Activated CD4-positive, alpha-beta T cell treated with anti-CD3 and anti-CD28 coated beads, Interleukin-2, amount 10 ng/mL, durations not matched to agents 24 days and 14 days (primary cell): ENCODE measurements around the gene WDHD1. TPM values are rescaled to one million over a fixed set of nuclear protein-coding genes. Genes with fewer than 3 reads are reported as not detected.
"Not testable (repeated sequence)": the region's sequence is repeated elsewhere in the genome, so short reads cannot be mapped to it uniquely, and the experiment has no call there.

Experiments used
- DNase-seq: peaks from one replicate; pipeline ENCODE4 v3.0.0; 2022
- H3K27ac Mint-ChIP-seq: one replicate; pipeline ENCODE4 v1.8.0; 2022; ENCODE audit warnings: mild to moderate bottlenecking, mixed read lengths
- H3K27me3 Mint-ChIP-seq: one replicate; pipeline ENCODE4 v1.8.0; 2022; ENCODE audit warnings: mixed read lengths
- H3K36me3 Mint-ChIP-seq: one replicate; pipeline ENCODE4 v1.8.0; 2022; ENCODE audit warnings: low read depth, mild to moderate bottlenecking, mixed read lengths
- H3K4me1 Mint-ChIP-seq: one replicate; pipeline ENCODE4 v1.8.0; 2021; ENCODE audit warnings: mixed read lengths
- H3K4me3 Mint-ChIP-seq: one replicate; pipeline ENCODE4 v1.8.0; 2022; ENCODE audit warnings: mild to moderate bottlenecking, moderate library complexity, mixed read lengths
- H3K9me3 Mint-ChIP-seq: one replicate; pipeline ENCODE4 v1.8.0; 2021; ENCODE audit warnings: mixed read lengths
- intact Hi-C: fragments of 100-400 bp; cut with micrococcal nuclease; formaldehyde crosslinking; loops from one replicate; pipeline ENCODE4 v1.15.1; 2023
- total RNA-seq: library from RNA; stranded (reverse); gene quantifications from 2 replicates; pipeline ENCODE4 v1.2.3, GENCODE V29; 2022

WDHD1 gene
- 60.7 and 63.0 TPM in 2 replicates for total RNA-seq

GRCh38 chr14:55026793-55027561 lies at the start of gene WDHD1, which contains the start of gene SOCS4:
Gene WDHD1 (minus strand): TSS chr14:55027099. CDS start chr14:55026787, 312 bp downstream.
Gene SOCS4 (plus strand): TSS chr14:55027236. CDS start chr14:55043042, 15,806 bp downstream.
- DNase-seq: peak; percentile 99
- H3K4me3 Mint-ChIP-seq: peak within 1 kb of the TSS; percentile 87
- H3K36me3 Mint-ChIP-seq: peaks cover 18% of the 10 kb centered on the region
- H3K27ac Mint-ChIP-seq: peak within 1 kb of the TSS; percentile 96
- H3K27me3 Mint-ChIP-seq: no peaks in the 10 kb centered on the region
- intact Hi-C loops: loop anchor here (1.0 to 10.0 kb wide), 4 partner anchors 24 to 542 kb away; partner anchors contain the start of genes DLGAP5, GCH1, GMFB and MAPK1IP1L
- H3K9me3 Mint-ChIP-seq: no peaks in the 10 kb centered on the region
- peaks cover 44% of the 10 kb centered on the region for H3K4me1 Mint-ChIP-seq

GRCh38 chr14:55075628-55076175 lies 48.8 kb upstream of the WDHD1 start:
- H3K27me3 Mint-ChIP-seq: no peaks in the 10 kb centered on the region
- H3K4me3 Mint-ChIP-seq: no peak overlapping the region
- no peak for DNase-seq
- no peaks in the 10 kb centered on the region for H3K36me3 Mint-ChIP-seq
- H3K9me3 Mint-ChIP-seq: no peaks in the 10 kb centered on the region
- H3K4me1 Mint-ChIP-seq: peaks cover 23% of the 10 kb centered on the region
- intact Hi-C loops: no loop called here
- peak overlapping the region; percentile 16 for H3K27ac Mint-ChIP-seq

GRCh38 chr14:55074662-55075061 lies 47.8 kb upstream of the WDHD1 start:
- intact Hi-C loops: no loop called here
- no peaks in the 10 kb centered on the region for H3K36me3 Mint-ChIP-seq
- peak overlapping the region; percentile 83 for H3K27ac Mint-ChIP-seq
- H3K27me3 Mint-ChIP-seq: no peaks in the 10 kb centered on the region
- DNase-seq: peak; percentile 63
- peaks cover 23% of the 10 kb centered on the region for H3K4me1 Mint-ChIP-seq
- H3K9me3 Mint-ChIP-seq: no peaks in the 10 kb centered on the region
- H3K4me3 Mint-ChIP-seq: peak overlapping the region; percentile 63

- intact Hi-C loops: no loop called here
- no peak overlapping the region for H3K27ac Mint-ChIP-seq
- peaks cover 23% of the 10 kb centered on the region for H3K4me1 Mint-ChIP-seq
- H3K27me3 Mint-ChIP-seq: no peaks in the 10 kb centered on the region
- no peaks in the 10 kb centered on the region for H3K9me3 Mint-ChIP-seq
- no peaks in the 10 kb centered on the region for H3K36me3 Mint-ChIP-seq
- no peak overlapping the region for H3K4me3 Mint-ChIP-seq
- DNase-seq: no peak
These were observed 47.0 kb upstream of the WDHD1 start for GRCh38 chr14:55073856-55074255.

- Mint-ChIP-seq H3K36me3 (peaks cover 9% of the 10 kb centered on the region), H3K4me3 (peak overlapping the region; percentile 45), H3K27me3 (no peaks in the 10 kb centered on the region), H3K9me3 (no peaks in the 10 kb centered on the region), H3K4me1 (peaks cover 23% of the 10 kb centered on the region), H3K27ac (peak overlapping the region; percentile 61)
- intact Hi-C loops: no loop called here
- DNase-seq: peak; percentile 60
These were observed 45.2 kb upstream of the WDHD1 start for GRCh38 chr14:55071870-55072640.

- peak; percentile 48 for DNase-seq
- H3K9me3 Mint-ChIP-seq: no peaks in the 10 kb centered on the region
- no peaks in the 10 kb centered on the region for H3K27me3 Mint-ChIP-seq
- peaks cover 26% of the 10 kb centered on the region for H3K4me1 Mint-ChIP-seq
- intact Hi-C loops: no loop called here
- H3K36me3 Mint-ChIP-seq: peaks cover 16% of the 10 kb centered on the region
- H3K27ac Mint-ChIP-seq: peak overlapping the region; percentile 13
- no peak overlapping the region for H3K4me3 Mint-ChIP-seq
These were observed 44.1 kb upstream of the WDHD1 start for GRCh38 chr14:55070981-55071411.

GRCh38 chr14:55066223-55066622 lies 39.3 kb upstream of the WDHD1 start:
- peaks cover 12% of the 10 kb centered on the region for H3K4me1 Mint-ChIP-seq
- H3K27ac Mint-ChIP-seq: no peak overlapping the region
- no peak for DNase-seq
- H3K27me3 Mint-ChIP-seq: no peaks in the 10 kb centered on the region
- no peak overlapping the region for H3K4me3 Mint-ChIP-seq
- H3K36me3 Mint-ChIP-seq: peaks cover 48% of the 10 kb centered on the region
- intact Hi-C loops: no loop called here
- H3K9me3 Mint-ChIP-seq: no peaks in the 10 kb centered on the region

- intact Hi-C loops: no loop called here
- H3K9me3 Mint-ChIP-seq: no peaks in the 10 kb centered on the region
- H3K4me1 Mint-ChIP-seq: peaks cover 9% of the 10 kb centered on the region
- no peaks in the 10 kb centered on the region for H3K27me3 Mint-ChIP-seq
- DNase-seq: peak; percentile 14
- H3K27ac Mint-ChIP-seq: no peak overlapping the region
- H3K36me3 Mint-ChIP-seq: peaks cover 52% of the 10 kb centered on the region
- H3K4me3 Mint-ChIP-seq: no peak overlapping the region
These were observed 38.5 kb upstream of the WDHD1 start for GRCh38 chr14:55065411-55065810.

GRCh38 chr14:55064896-55065295 lies 38.0 kb upstream of the WDHD1 start:
- H3K4me3 Mint-ChIP-seq, H3K27ac Mint-ChIP-seq, intact Hi-C loops, H3K9me3 Mint-ChIP-seq, H3K4me1 Mint-ChIP-seq, H3K27me3 Mint-ChIP-seq: not testable (repeated sequence)
- peak; percentile 16 for DNase-seq
- peaks cover 53% of the 10 kb centered on the region for H3K36me3 Mint-ChIP-seq

- Mint-ChIP-seq H3K27me3 (no peaks in the 10 kb centered on the region), H3K9me3 (no peaks in the 10 kb centered on the region), H3K36me3 (peaks cover 61% of the 10 kb centered on the region), H3K27ac (no peak overlapping the region), H3K4me1 (peaks cover 15% of the 10 kb centered on the region), H3K4me3 (no peak overlapping the region)
- intact Hi-C loops: no loop called here
- peak; percentile 49 for DNase-seq
These were observed 35.8 kb upstream of the WDHD1 start for GRCh38 chr14:55062517-55063351.

- no peaks in the 10 kb centered on the region for H3K27me3 Mint-ChIP-seq
- intact Hi-C loops: no loop called here
- H3K36me3 Mint-ChIP-seq: peaks cover 46% of the 10 kb centered on the region
- H3K4me3 Mint-ChIP-seq: no peak overlapping the region
- no peaks in the 10 kb centered on the region for H3K9me3 Mint-ChIP-seq
- H3K27ac Mint-ChIP-seq: no peak overlapping the region
- peaks cover 19% of the 10 kb centered on the region for H3K4me1 Mint-ChIP-seq
- peak; percentile 46 for DNase-seq
These were observed 32.4 kb upstream of the WDHD1 start for GRCh38 chr14:55059333-55059732.

GRCh38 chr14:55057919-55058318 lies 31.0 kb upstream of the WDHD1 start:
- no peaks in the 10 kb centered on the region for H3K27me3 Mint-ChIP-seq
- peaks cover 48% of the 10 kb centered on the region for H3K36me3 Mint-ChIP-seq
- peaks cover 27% of the 10 kb centered on the region for H3K4me1 Mint-ChIP-seq
- H3K9me3 Mint-ChIP-seq: no peaks in the 10 kb centered on the region
- intact Hi-C loops: no loop called here
- DNase-seq: peak; percentile 44
- no peak overlapping the region for H3K27ac Mint-ChIP-seq
- H3K4me3 Mint-ChIP-seq: no peak overlapping the region

- intact Hi-C loops: loop anchor here (5.0 kb wide), 1 partner anchor 152 kb away; the partner anchor contains the start of gene GCH1
- Mint-ChIP-seq H3K27ac (no peak overlapping the region), H3K4me1 (peaks cover 38% of the 10 kb centered on the region), H3K27me3 (no peaks in the 10 kb centered on the region), H3K9me3 (no peaks in the 10 kb centered on the region), H3K4me3 (peak overlapping the region; percentile 93), H3K36me3 (peaks cover 33% of the 10 kb centered on the region)
- DNase-seq: peak; percentile 40
These were observed 27.2 kb upstream of the WDHD1 start for GRCh38 chr14:55054098-55054497.
